ENCODE measurements around the gene RGS1. TPM values are rescaled to one million over a fixed set of nuclear protein-coding genes. Genes with fewer than 3 reads are reported as not detected.

RGS1 gene
- total RNA-seq, 3 donors from 2014 or later, result 8.9 to 82.0 (median 20.6) TPM

DNA sequence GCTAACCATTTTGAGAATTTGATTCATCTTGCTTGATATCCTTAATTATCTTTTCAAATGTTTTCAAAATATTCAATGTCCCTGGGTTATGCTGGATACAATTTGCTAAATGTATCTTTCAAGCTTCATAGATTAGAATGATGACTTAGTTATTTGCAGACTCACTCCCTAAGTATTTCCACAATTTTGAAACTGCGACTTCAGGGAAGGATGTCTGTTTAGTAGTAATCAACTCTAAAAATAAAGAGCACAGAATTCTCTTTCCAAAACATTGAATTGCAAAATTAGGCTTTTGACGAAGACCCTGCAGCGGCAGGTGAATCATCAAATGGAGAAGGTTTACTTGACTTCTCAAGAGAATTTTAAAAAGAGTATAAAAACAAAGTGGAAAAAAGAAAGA is 14.2 kb downstream of the RGS1 start:
- intact Hi-C loops (cut with DNase I, micrococcal nuclease), result loop anchor here in 1 of 2 donors (10.0 kb wide), 1 partner anchor 105 kb away; no protein-coding TSS in a partner anchor

DNA sequence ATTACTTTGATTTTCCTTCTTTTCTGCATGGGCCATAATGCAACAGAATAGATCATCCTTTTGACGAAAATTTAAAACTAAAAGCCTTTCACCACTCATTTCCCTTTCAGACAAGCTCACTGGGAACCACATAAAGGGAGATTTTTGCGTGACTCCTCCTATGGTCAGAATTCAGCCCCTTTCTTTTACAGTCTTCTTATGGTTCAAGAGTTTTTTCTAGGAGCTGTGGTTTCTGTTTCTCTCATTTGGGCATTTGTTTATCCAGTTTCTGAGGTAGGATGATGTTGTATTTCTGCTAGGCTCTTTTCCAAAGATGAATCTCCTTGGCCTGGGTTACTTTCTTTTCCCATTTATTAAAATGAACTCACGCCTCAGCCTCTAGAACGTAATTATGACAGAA is 16.9 kb downstream of the RGS1 start:
- TF ChIP-seq, protein P1, sequence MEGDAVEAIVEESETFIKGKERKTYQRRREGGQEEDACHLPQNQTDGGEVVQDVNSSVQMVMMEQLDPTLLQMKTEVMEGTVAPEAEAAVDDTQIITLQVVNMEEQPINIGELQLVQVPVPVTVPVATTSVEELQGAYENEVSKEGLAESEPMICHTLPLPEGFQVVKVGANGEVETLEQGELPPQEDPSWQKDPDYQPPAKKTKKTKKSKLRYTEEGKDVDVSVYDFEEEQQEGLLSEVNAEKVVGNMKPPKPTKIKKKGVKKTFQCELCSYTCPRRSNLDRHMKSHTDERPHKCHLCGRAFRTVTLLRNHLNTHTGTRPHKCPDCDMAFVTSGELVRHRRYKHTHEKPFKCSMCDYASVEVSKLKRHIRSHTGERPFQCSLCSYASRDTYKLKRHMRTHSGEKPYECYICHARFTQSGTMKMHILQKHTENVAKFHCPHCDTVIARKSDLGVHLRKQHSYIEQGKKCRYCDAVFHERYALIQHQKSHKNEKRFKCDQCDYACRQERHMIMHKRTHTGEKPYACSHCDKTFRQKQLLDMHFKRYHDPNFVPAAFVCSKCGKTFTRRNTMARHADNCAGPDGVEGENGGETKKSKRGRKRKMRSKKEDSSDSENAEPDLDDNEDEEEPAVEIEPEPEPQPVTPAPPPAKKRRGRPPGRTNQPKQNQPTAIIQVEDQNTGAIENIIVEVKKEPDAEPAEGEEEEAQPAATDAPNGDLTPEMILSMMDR (IDR thresholded peaks at IDR 0.05), result no peak
- ATAC-seq, result no peak
- Histone ChIP-seq H3K36me3 (ENCODE audit: low read depth) (no peaks in the 10 kb centered on the region), H3K9me3 (no peaks in the 10 kb centered on the region), H3K4me3 (no peak overlapping the region), H3K4me1 (ENCODE audit: low read depth) (no peaks in the 10 kb centered on the region)
- intact Hi-C loops (cut with DNase I, micrococcal nuclease), result no loop called here
- DNase-seq, result no peak

More for the DNA sequence above, 14.2 kb downstream of the RGS1 start:
- TF ChIP-seq, protein P1 (IDR thresholded peaks at IDR 0.05), result no peak
- Histone ChIP-seq H3K9me3 (no peaks in the 10 kb centered on the region), H3K4me1 (ENCODE audit: low read depth) (no peaks in the 10 kb centered on the region), H3K4me3 (no peak overlapping the region), H3K36me3 (ENCODE audit: low read depth) (no peaks in the 10 kb centered on the region)
- ATAC-seq, result no peak
- no peak for DNase-seq

DNA sequence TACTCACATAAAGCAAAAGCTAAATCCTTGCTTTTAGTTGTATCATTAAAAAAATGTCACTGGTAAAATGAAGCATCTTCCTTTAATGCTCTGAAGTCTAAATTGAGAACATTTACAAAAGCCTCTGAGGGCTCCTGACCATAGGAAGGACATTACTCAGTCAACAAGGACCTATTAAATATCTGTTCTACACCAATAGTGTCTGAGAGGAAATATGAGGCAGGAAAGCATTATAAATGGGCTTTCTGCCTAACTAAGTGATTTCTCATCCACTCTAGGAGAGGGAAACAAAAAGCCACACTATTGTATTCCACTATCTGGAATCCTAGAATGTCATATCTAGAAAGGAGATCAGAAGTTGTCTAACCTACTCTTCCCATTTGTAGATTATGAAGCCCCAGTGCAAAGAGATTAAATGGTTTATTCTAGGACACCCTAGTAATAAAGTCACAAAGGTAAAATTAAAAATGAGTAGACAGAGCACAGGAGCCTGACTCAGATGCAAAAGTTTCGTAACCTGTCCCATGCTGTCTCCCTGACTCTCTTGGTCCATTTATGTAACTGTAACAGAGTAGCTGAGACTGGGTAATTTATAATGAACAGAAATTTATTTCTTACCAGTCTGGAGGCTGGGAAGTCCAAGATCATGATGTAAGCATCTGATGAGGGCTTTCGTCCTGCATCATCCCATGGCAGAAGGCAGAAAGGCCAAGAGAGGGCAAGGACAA is 17.6 kb downstream of the RGS1 start:
- TF ChIP-seq, protein P1 (IDR thresholded peaks at IDR 0.05), result no peak
- no peak overlapping the region for H3K4me3 ChIP-seq
- DNase-seq (no peak), ATAC-seq (no peak)
- H3K9me3 ChIP-seq, result no peaks in the 10 kb centered on the region
- intact Hi-C loops (cut with DNase I, micrococcal nuclease), result no loop called here
- H3K36me3 ChIP-seq (ENCODE audit: low read depth), result no peaks in the 10 kb centered on the region
- H3K4me1 ChIP-seq (ENCODE audit: low read depth), result no peaks in the 10 kb centered on the region

DNA sequence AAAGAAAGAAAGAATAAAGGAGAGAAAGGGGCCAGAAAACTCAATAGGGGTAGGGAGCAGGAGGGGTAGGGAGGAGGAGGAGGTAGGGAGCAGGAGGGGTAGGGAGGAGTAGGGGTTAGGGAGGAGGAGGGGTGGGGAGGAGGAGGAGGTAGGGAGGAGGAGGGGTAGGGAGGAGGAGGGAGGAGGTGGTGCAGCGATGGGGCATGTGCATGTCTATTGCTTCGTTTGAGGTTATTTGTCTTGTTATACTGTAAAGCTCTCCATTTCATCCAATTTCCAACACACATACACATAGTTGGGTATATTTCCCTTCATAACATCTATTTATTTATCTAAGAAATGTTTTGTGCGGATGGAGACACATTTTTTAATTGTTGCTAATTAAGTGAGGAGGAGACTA is 19.7 kb downstream of the RGS1 start:
- DNase-seq (no peak), ATAC-seq (no peak)
- H3K9me3 ChIP-seq, result no peaks in the 10 kb centered on the region

DNA sequence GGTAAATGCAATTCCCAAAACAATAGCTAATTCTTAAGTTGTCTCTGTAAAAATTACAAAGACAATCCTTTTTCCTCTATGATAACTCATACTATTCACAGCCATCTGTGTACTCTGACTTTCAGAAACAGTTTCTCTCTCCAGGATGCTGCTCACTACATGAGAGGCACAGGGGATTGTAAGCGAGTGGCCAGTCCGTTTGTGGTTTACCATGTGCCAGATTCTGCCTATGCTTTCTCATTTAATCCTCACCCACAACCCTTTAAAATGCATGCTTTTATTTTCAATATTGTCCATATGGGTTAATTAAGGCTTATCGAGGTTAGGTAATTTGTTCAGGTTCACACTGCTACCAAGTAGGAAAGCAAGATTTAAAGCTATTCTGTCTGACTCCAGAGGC is 23.0 kb downstream of the RGS1 start:
- Histone ChIP-seq H3K9me3 (no peaks in the 10 kb centered on the region), H3K36me3 (ENCODE audit: low read depth) (no peaks in the 10 kb centered on the region), H3K4me1 (ENCODE audit: low read depth) (no peaks in the 10 kb centered on the region), H3K4me3 (no peak overlapping the region)
- ATAC-seq (no peak), DNase-seq (no peak)
- intact Hi-C loops (cut with DNase I, micrococcal nuclease), result no loop called here
- TF ChIP-seq, protein P1 (IDR thresholded peaks at IDR 0.05), result no peak

More for the DNA sequence above, 19.7 kb downstream of the RGS1 start:
- TF ChIP-seq, protein P1 (IDR thresholded peaks at IDR 0.05), result no peak
- Histone ChIP-seq H3K4me3 (no peak overlapping the region), H3K4me1 (ENCODE audit: low read depth) (no peaks in the 10 kb centered on the region), H3K36me3 (ENCODE audit: low read depth) (no peaks in the 10 kb centered on the region)
- intact Hi-C loops (cut with DNase I, micrococcal nuclease), result no loop called here

All from mucosa of descending colon (tissue), 3 donors.